Mesendoderm (in vitro differentiated cells): ENCODE data around the gene TRIM9.

ENCODE experiments used
- DNase-seq: peaks from one replicate; pipeline ENCODE4 v3.0.0; 2013
- H2AK5ac ChIP-seq: 2 replicates; pipeline ENCODE4 v1.6.1; 2013; ENCODE audit warnings: low read length, inconsistent platforms
- H2BK120ac ChIP-seq: 2 replicates; pipeline ENCODE4 v1.6.1; 2013; ENCODE audit warnings: low read depth, mild to moderate bottlenecking, low read length, moderate library complexity, mixed read lengths
- H2BK15ac ChIP-seq: replicated peaks from 2 replicates; pipeline ENCODE4 v1.6.1; 2013; ENCODE audit warnings: low read depth, mild to moderate bottlenecking, moderate library complexity
- H2BK5ac ChIP-seq: 2 replicates; pipeline ENCODE4 v1.6.1; 2013; ENCODE audit warnings: low read length, inconsistent platforms
- H3K18ac ChIP-seq: 2 replicates; pipeline ENCODE4 v1.6.1; 2013; ENCODE audit warnings: mild to moderate bottlenecking, low read length, mixed read lengths
- H3K23ac ChIP-seq: one replicate; pipeline ENCODE4 v1.6.1; 2013; ENCODE audit warnings: low read length
- H3K27ac ChIP-seq: 2 replicates; pipeline ENCODE4 v1.5.1; 2013; ENCODE audit warnings: low read depth, mild to moderate bottlenecking, inconsistent platforms, low read length, moderate library complexity
- H3K27me3 ChIP-seq: 2 replicates; pipeline ENCODE4 v1.6.1; 2013; ENCODE audit warnings: low read length, control low read depth, mild to moderate bottlenecking, inconsistent platforms; ENCODE audit not compliant: insufficient read depth, poor library complexity
- H3K36me3 ChIP-seq: 2 replicates; pipeline ENCODE4 v1.6.1; 2013; ENCODE audit warnings: low read length, inconsistent platforms; ENCODE audit not compliant: control insufficient read depth, insufficient read depth
- H3K4ac ChIP-seq: one replicate; pipeline ENCODE4 v1.6.1; 2013; ENCODE audit warnings: low read depth, mild to moderate bottlenecking, low read length, moderate library complexity
- H3K4me1 ChIP-seq: 2 replicates; pipeline ENCODE4 v1.6.1; 2013; ENCODE audit warnings: low read depth, low read length, inconsistent platforms; ENCODE audit not compliant: control insufficient read depth
- H3K4me2 ChIP-seq: 2 replicates; pipeline ENCODE4 v1.6.1; 2013; ENCODE audit warnings: low read length
- H3K4me3 ChIP-seq: 2 replicates; pipeline ENCODE4 v1.5.1; 2013; ENCODE audit warnings: mild to moderate bottlenecking, low read length
- H3K56ac ChIP-seq: one replicate; pipeline ENCODE4 v1.6.1; 2013; ENCODE audit warnings: low read length
- H3K79me1 ChIP-seq: 2 replicates; pipeline ENCODE4 v1.6.1; 2013; ENCODE audit warnings: low read length, inconsistent platforms
- H3K79me2 ChIP-seq: 2 replicates; pipeline ENCODE4 v1.6.1; 2013; ENCODE audit warnings: mild to moderate bottlenecking, low read length; ENCODE audit not compliant: control insufficient read depth, insufficient read depth
- H3K9ac ChIP-seq: 2 replicates; pipeline ENCODE4 v1.6.1; 2013; ENCODE audit warnings: low read length, inconsistent platforms
- H4K5ac ChIP-seq: one replicate; pipeline ENCODE4 v1.6.1; 2013; ENCODE audit warnings: low read length
- H4K8ac ChIP-seq: one replicate; pipeline ENCODE4 v1.6.1; 2013; ENCODE audit warnings: low read depth, mild to moderate bottlenecking, control low read depth, low read length, moderate library complexity
- WGBS: extraction: QIAGEN DNeasy Blood & Tissue Kit; methylation state at CpG from one replicate; pipeline ENCODE4 v1.1.7; 2013; ENCODE audit warnings: low lambda C conversion rate, missing lambda C conversion rate; ENCODE audit not compliant: insufficient coverage; ENCODE audit errors: extremely low coverage; 5-methylcytosine and 5-hydroxymethylcytosine counted together

TRIM9 gene

DNA sequence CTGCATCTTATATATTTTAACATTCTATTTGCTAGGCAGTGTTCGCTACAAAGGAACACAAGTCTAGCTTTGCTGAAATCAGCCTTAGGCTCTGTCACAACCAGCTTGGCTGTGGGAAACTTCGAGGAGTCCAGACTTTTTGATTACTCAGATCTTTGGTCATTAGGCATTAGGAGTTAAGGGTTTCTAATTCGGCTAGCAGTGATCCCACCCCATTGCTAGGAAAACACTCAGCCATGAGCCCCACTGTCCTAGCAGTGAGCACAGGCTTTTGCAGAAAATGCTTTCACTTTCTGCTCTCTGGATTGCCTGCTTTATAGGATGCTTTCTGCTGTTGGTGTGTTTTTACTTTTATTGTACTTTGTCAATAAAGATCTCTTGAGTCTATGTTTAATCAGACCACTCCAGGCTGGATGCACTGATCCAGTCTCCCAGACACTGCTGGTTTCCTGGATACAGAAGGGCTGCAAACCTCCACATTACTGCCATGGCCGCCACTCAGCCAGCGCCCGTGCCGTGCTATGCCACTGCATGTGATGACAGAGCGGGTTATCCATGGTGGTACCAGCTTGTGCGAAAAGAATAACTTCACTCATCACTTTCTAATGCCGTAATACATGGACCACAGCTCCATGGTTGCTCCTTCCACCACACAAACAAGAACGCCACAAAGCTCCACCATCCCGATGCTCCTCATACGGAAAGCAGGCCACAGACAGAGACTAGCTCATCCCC lies 109.6 kb downstream of the TRIM9 start:
- Histone ChIP-seq H2BK15ac (no peak overlapping the region), H3K27ac (no peak overlapping the region)
- no CpG with 5 or more reads among the region's 13 CpGs for WGBS

GRCh38 chr14:50984036-50984710 lies 110.7 kb downstream of the TRIM9 start:
- H3K4me1 ChIP-seq, result peaks cover 5% of the 10 kb centered on the region
- H3K23ac ChIP-seq, result no peak overlapping the region
- H4K5ac ChIP-seq, result no peak overlapping the region
- H3K27me3 ChIP-seq, result no peaks in the 10 kb centered on the region
- H2BK5ac ChIP-seq, result no peak overlapping the region
- no peaks in the 10 kb centered on the region for H3K79me1 ChIP-seq
- H3K36me3 ChIP-seq, result no peaks in the 10 kb centered on the region
- WGBS, result no CpG with 5 or more reads among the region's 2 CpGs
- no peak overlapping the region for H3K4me3 ChIP-seq
- H3K56ac ChIP-seq, result no peak overlapping the region
- no peak overlapping the region for H3K27ac ChIP-seq
- H3K4me2 ChIP-seq, result no peak overlapping the region
- no peak overlapping the region for H2AK5ac ChIP-seq
- no peak overlapping the region for H3K9ac ChIP-seq
- H2BK15ac ChIP-seq, result no peak overlapping the region
- no peak overlapping the region for H2BK120ac ChIP-seq
- H3K79me2 ChIP-seq, result no peaks in the 10 kb centered on the region
- no peak overlapping the region for H4K8ac ChIP-seq
- no peak overlapping the region for H3K4ac ChIP-seq
- no peak for DNase-seq
- no peak overlapping the region for H3K18ac ChIP-seq

More for the DNA sequence above, 109.6 kb downstream of the TRIM9 start:
- no peaks in the 10 kb centered on the region for H3K79me1 ChIP-seq
- no peak overlapping the region for H3K9ac ChIP-seq
- H3K4ac ChIP-seq, result no peak overlapping the region
- peaks cover 5% of the 10 kb centered on the region for H3K4me1 ChIP-seq
- no peak overlapping the region for H3K4me2 ChIP-seq
- DNase-seq, result no peak
- H3K4me3 ChIP-seq, result no peak overlapping the region
- no peak overlapping the region for H2BK120ac ChIP-seq
- H4K8ac ChIP-seq, result no peak overlapping the region
- H3K79me2 ChIP-seq, result no peaks in the 10 kb centered on the region
- H2BK5ac ChIP-seq, result no peak overlapping the region
- H4K5ac ChIP-seq, result no peak overlapping the region
- no peak overlapping the region for H3K23ac ChIP-seq
- H3K27me3 ChIP-seq, result no peaks in the 10 kb centered on the region
- H3K18ac ChIP-seq, result no peak overlapping the region
- H3K56ac ChIP-seq, result no peak overlapping the region
- H2AK5ac ChIP-seq, result no peak overlapping the region
- H3K36me3 ChIP-seq, result no peaks in the 10 kb centered on the region

DNA sequence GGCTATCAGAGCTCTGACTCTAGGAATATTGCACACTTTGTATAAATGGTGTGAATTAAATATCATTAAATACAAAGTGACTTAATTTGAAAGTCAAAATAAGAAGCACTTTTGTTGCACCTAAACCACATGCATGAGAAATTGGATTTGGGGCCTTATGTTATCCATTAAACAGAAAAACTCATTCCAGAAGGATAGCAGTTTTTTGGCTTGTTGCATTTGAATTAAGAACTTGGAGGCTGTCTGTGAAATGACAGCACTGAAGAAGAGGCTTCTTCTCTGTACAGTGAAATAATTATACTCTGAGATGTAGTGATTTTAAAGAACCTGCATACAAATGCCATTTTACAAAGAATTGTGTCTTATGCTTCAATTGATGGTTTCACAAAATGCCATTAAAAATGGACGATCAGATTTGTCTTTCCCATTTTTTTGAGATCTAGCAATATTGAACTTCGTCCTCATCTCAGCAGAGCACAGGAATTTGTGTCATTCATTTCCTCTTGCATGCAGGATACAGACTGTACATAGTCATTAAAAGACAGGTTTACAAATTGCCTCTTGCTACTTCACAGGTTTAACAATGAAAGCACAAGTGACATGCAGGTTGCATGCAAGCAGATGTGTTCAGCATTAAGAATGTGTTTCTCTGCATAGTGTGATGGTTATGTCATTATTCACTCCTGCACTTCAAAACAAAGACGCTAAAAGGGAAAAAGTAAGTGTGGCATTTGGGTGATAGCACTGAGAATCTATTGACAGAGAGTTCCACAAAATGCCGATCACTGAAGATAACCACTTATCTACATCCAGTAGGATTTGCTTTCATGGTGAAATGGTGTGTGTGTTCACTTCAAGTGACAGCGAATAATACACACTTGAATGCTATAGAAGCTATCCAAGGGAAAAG lies 114.7 kb downstream of the TRIM9 start:
- no peaks in the 10 kb centered on the region for H3K79me2 ChIP-seq
- H4K5ac ChIP-seq, result no peak overlapping the region
- H3K4ac ChIP-seq, result no peak overlapping the region
- H3K4me2 ChIP-seq, result no peak overlapping the region
- no peaks in the 10 kb centered on the region for H3K79me1 ChIP-seq
- no peak overlapping the region for H4K8ac ChIP-seq
- no peak overlapping the region for H3K23ac ChIP-seq
- H3K36me3 ChIP-seq, result no peaks in the 10 kb centered on the region
- no peak overlapping the region for H3K4me3 ChIP-seq
- no peak overlapping the region for H2BK120ac ChIP-seq
- H3K4me1 ChIP-seq, result no peaks in the 10 kb centered on the region
- H3K27ac ChIP-seq, result no peak overlapping the region
- WGBS, result no CpG with 5 or more reads among the region's 5 CpGs
- DNase-seq, result no peak
- H3K27me3 ChIP-seq, result no peaks in the 10 kb centered on the region
- H2BK15ac ChIP-seq, result no peak overlapping the region
- H2BK5ac ChIP-seq, result no peak overlapping the region
- H3K56ac ChIP-seq, result no peak overlapping the region
- no peak overlapping the region for H2AK5ac ChIP-seq
- H3K18ac ChIP-seq, result no peak overlapping the region
- no peak overlapping the region for H3K9ac ChIP-seq

DNA sequence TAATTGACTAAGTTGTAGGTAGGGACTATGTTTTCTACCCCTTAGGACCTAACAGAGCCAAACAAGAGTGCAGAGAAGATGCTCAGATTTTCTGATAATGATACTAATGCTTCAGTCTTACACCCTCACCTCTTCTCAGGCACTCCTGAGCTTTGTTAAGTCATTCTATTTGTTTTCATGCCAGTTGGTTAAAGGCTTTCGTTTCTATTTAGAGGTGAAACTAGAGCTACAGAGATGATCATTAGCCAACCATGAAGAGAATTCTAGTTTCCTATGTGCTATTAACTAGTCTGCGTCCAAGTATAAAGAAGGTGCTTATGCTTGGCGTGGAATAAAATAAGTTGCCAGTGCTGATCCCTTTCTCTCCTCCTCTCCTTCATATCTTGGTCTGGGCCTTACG lies 116.0 kb downstream of the TRIM9 start:
- Histone ChIP-seq H3K23ac (no peak overlapping the region), H3K27ac (no peak overlapping the region), H4K8ac (no peak overlapping the region), H3K4me3 (no peak overlapping the region), H3K79me2 (no peaks in the 10 kb centered on the region), H3K18ac (no peak overlapping the region), H3K36me3 (no peaks in the 10 kb centered on the region), H4K5ac (no peak overlapping the region), H2BK5ac (no peak overlapping the region), H3K4ac (no peak overlapping the region), H2AK5ac (no peak overlapping the region), H3K79me1 (no peaks in the 10 kb centered on the region), H3K4me1 (no peaks in the 10 kb centered on the region), H2BK120ac (no peak overlapping the region), H3K4me2 (no peak overlapping the region), H2BK15ac (no peak overlapping the region), H3K9ac (no peak overlapping the region), H3K56ac (no peak overlapping the region), H3K27me3 (no peaks in the 10 kb centered on the region)
- no peak for DNase-seq
- WGBS, result no CpG with 5 or more reads among the region's 4 CpGs

GRCh38 chr14:50978529-50978871 lies 116.4 kb downstream of the TRIM9 start:
- Histone ChIP-seq H3K27ac (no peak overlapping the region), H3K18ac (no peak overlapping the region), H3K4me3 (no peak overlapping the region), H3K4me2 (no peak overlapping the region), H2AK5ac (no peak overlapping the region), H4K5ac (no peak overlapping the region), H4K8ac (no peak overlapping the region), H3K23ac (no peak overlapping the region), H2BK5ac (no peak overlapping the region), H3K79me1 (no peaks in the 10 kb centered on the region), H3K56ac (no peak overlapping the region), H3K27me3 (no peaks in the 10 kb centered on the region), H3K4me1 (no peaks in the 10 kb centered on the region), H2BK120ac (no peak overlapping the region), H2BK15ac (no peak overlapping the region), H3K79me2 (no peaks in the 10 kb centered on the region), H3K4ac (no peak overlapping the region), H3K36me3 (no peaks in the 10 kb centered on the region), H3K9ac (no peak overlapping the region)
- no peak for DNase-seq
- no CpG with 5 or more reads among the region's 3 CpGs for WGBS
